ENCODE measurements around the gene GRIP2. TPM values are rescaled to one million over a fixed set of nuclear protein-coding genes. Genes with fewer than 3 reads are reported as not detected.

GRIP2 gene
- total RNA-seq, 2 experiments from 2014 or later, result not detected

DNA sequence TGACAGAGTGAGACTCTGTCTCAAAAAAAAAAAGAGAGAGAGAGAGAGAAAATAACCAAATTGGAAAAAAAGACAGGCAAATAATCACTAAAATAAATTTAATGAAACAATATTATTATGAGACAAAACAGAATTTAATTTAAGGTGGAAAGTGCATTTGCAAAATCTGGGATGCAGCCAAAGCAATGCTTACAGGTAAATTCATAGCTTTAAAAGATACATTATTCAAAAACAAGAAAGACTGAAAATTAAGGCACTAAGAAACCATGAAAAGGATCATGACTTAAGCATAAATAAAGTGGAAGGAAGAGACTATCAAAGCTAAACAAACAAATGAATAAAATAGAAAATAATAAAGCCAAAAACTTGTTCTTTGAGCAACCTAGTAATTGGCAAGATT is 37.7 kb downstream of the GRIP2 start:
- Mint-ChIP-seq H3K27ac (no peak overlapping the region), H3K4me3 (no peak overlapping the region), H3K36me3 (ENCODE audit: low read depth) (no peaks in the 10 kb centered on the region), H3K9me3 (ENCODE audit: low read depth) (peaks cover 10% of the 10 kb centered on the region), H3K4me1 (no peaks in the 10 kb centered on the region), H3K27me3 (peaks cover 9% of the 10 kb centered on the region)
- intact Hi-C loops (cut with DNase I, micrococcal nuclease), result no loop called here
- POLR2A ChIA-PET, result no interaction called here
- CTCF ChIA-PET, result interaction anchor here (0.5 to 1.0 kb wide), 2 partner anchors 301 to 587 kb away, joined by 3 read pairs; no protein-coding TSS in a partner anchor
- no peak for ATAC-seq
- DNase-seq, result no peak

DNA sequence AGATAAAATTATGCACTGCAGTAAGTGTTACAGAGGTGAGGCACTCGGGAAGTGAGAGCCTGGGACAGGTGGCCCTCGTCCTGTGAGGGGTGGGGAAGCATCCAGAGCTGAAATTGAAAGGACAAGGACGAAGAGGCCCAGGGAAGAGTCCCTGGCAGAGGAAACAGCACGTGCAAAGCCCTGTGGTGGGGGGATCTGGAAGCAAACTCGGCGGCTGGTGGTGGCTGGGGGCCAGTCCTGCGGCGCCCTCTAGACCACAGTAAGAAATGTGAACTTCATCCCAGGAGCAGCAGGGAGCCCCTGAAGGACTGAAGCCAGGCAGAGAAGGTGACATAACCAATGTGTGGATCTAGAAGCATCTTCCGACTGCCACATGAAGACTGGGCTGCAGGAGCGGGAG is 42.8 kb downstream of the GRIP2 start:
- H3K9me3 Mint-ChIP-seq (ENCODE audit: low read depth), result peaks cover 2% of the 10 kb centered on the region
- ChIA-PET CTCF (interaction anchor here (2.0 kb wide), 1 partner anchor 11 kb away, joined by 6 read pairs; no protein-coding TSS in a partner anchor), POLR2A (no interaction called here)
- no peak for DNase-seq
- peaks cover 5% of the 10 kb centered on the region for H3K27me3 Mint-ChIP-seq
- H3K36me3 Mint-ChIP-seq (ENCODE audit: low read depth), result no peaks in the 10 kb centered on the region
- ATAC-seq, result no peak
- H3K4me3 Mint-ChIP-seq, result no peak overlapping the region
- no peak overlapping the region for H3K27ac Mint-ChIP-seq
- intact Hi-C loops (cut with DNase I, micrococcal nuclease), result no loop called here
- no peaks in the 10 kb centered on the region for H3K4me1 Mint-ChIP-seq

DNA sequence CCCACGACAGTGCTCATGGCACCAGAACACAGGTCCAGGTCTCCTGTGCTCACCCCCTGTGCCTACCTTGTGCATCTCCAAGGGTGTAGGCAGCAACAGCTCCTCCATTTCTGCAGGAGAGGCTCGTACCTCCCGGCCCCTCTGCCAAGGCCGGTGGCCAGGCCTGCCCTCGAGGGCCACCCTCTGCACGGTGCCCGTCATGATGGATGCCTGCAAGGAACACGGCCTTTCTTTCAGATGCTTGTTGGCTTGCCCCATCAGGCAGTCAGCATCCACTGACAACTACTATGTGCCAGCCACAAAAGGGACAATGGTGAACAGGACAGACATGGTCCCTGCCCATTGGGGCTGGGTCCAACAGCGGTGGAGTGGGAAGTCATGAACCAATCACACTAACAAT is 43.8 kb downstream of the GRIP2 start:
- H3K4me3 Mint-ChIP-seq, result no peak overlapping the region
- ATAC-seq (no peak), DNase-seq (no peak)
- POLR2A ChIA-PET, result no interaction called here
- intact Hi-C loops (cut with DNase I, micrococcal nuclease), result no loop called here
- H3K4me1 Mint-ChIP-seq, result no peaks in the 10 kb centered on the region
- H3K36me3 Mint-ChIP-seq (ENCODE audit: low read depth), result no peaks in the 10 kb centered on the region
- H3K27me3 Mint-ChIP-seq, result peaks cover 5% of the 10 kb centered on the region
- no peak overlapping the region for H3K27ac Mint-ChIP-seq
- CTCF ChIA-PET, result no interaction called here
- peaks cover 2% of the 10 kb centered on the region for H3K9me3 Mint-ChIP-seq (ENCODE audit: low read depth)

DNA sequence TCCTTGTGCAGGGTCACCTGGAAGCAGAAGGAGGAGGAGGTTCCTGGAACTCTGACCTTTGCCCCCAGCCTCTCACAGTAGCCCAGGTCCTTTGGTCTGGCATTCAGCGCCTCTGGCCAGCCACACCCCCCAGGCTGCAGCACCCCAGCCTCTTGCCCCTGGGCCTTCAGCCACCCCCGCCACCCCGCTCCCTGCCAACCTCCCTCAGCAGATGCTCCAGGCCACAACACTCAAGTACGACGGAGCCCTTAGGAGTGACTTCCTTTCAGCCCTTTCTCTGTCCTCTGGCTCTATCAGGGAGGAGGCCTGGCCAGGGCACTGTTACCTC is 45.2 kb downstream of the GRIP2 start:
- CTCF ChIA-PET, result no interaction called here
- Mint-ChIP-seq H3K9me3 (ENCODE audit: low read depth) (peaks cover under 1% of the 10 kb centered on the region), H3K4me3 (no peak overlapping the region), H3K27ac (no peak overlapping the region), H3K27me3 (peaks cover 2% of the 10 kb centered on the region), H3K36me3 (ENCODE audit: low read depth) (peaks cover 1% of the 10 kb centered on the region), H3K4me1 (no peaks in the 10 kb centered on the region)
- no peak for DNase-seq
- intact Hi-C loops (cut with DNase I, micrococcal nuclease), result no loop called here
- ATAC-seq, result no peak
- POLR2A ChIA-PET, result no interaction called here

DNA sequence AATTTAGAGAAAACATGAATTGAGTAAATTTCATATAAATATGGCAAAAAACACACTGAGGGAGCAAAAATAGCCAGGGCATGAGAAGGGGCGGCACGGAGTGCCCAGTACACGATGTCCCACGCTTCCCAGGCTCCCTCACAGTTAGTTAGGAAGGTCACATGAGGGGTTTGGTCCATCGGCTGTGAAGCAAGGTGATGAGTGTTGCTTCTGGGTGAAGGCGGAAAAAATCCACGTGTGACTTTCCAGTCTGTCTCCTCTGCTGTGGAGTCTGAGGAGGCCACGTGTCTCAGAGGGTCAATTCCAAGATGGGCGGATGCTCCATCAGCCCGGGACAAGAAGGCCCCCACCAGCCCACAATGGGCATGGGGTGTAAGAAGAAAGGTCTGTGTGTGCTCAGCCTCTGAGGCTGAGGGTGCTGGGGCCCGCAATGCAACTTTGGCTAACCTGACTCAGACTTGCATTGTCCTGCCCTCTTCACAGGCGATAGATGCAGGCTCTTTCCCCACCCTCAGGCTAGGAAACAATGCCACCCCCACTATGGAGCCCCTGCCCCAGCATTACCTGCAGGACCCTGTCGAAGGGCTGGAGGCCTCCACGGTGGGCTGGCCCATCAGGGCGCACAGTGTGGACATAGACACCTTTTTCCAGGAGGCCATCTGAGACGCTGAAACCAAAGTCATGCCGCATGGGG is 45.7 kb downstream of the GRIP2 start:
- ChIA-PET CTCF (no interaction called here), POLR2A (no interaction called here)
- no peaks in the 10 kb centered on the region for H3K9me3 Mint-ChIP-seq (ENCODE audit: low read depth)
- peaks cover 2% of the 10 kb centered on the region for H3K36me3 Mint-ChIP-seq (ENCODE audit: low read depth)
- H3K4me3 Mint-ChIP-seq, result no peak overlapping the region
- ATAC-seq (no peak), DNase-seq (no peak)
- no peaks in the 10 kb centered on the region for H3K4me1 Mint-ChIP-seq
- H3K27ac Mint-ChIP-seq, result no peak overlapping the region
- intact Hi-C loops (cut with DNase I, micrococcal nuclease), result no loop called here
- H3K27me3 Mint-ChIP-seq, result peaks cover 2% of the 10 kb centered on the region

DNA sequence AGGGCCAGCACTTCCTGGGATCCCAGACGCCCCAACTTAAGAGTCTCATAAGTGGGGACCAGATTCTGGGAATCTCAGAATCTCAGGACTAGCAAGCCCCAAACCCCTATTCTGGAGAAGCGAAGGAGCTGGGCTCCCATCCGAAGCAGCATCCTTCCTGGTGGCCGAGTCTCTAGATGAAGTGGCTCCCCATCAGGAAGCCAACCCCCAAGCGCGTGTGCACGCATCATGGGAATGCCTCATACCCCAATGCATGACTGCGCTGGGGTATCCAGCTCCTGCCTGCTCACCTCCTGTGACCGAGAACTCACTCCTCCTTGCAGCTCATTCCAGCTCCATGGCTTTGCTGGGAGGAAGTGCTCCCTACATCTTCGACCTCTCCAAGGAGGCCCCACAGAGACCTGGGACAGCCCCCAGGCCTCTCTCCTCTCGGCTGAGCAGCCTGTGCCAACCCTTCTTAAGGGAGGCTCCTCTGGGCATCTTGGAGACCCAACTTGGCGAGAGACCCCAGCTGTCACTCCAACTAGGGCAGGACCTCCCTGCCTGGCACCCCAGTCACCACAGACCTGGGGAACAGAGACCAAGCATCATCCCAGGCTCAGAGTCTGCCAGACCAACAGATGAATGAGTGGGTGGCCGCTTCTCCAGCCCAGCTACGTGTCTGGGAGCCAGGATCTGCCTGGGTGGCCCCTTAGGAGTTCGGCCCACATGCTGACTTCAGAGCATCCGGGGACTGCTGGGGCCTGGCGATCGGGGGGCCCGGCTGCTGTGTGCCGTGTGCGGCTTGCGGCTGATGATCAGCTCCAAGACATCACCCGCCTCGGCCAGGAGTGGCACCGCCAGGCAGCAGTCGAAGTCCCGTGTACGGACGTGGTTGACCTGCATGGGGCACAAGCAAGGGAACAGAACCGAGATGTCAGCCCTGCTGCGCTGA is 46.9 kb downstream of the GRIP2 start:
- ChIA-PET CTCF (interaction anchor here (0.5 kb wide), 1 partner anchor 124 kb away, joined by 4 read pairs; no protein-coding TSS in a partner anchor), POLR2A (no interaction called here)
- no peaks in the 10 kb centered on the region for H3K27me3 Mint-ChIP-seq

DNA sequence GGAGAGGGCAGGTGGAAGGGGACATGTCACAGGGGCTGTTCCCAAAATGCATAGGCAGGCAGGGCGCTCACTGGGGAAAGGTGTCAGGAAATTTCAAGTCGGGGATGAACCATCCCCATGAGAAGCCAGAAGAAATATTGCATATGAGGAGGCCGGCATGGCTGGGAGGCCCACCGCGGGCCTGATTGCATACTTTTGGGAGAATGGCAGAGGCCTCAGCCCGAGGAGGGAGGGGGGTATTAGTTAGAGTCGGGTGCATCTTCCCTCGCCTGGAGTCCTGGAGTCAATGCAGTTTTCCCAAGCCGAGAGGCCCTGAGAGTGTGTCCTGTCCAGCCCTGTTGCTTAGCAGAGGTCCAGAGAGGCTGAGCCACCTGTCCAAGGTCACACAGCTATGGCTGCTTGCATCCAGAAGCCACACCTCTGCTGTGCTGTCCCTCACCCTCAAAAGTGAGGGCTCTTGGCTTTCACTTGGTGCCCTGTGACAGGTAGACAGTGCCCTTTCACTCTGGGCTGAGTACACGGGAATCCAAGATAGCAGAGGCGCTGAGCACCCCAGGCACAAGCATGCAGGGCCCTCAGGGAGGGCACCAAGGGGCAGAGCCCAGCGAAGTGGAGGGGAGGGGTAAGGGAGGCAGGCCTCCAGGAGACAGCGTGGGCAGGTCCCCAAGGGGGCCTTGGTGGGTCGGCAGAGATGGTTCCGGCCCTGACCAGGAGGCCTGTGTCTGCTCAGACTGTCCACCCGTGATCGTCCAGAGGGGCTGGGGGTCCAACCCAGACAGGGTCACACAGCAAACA is 48.5 kb downstream of the GRIP2 start:
- Mint-ChIP-seq H3K27ac (no peak overlapping the region), H3K27me3 (no peaks in the 10 kb centered on the region), H3K36me3 (ENCODE audit: low read depth) (peaks cover 9% of the 10 kb centered on the region), H3K4me3 (no peak overlapping the region), H3K4me1 (no peaks in the 10 kb centered on the region), H3K9me3 (ENCODE audit: low read depth) (no peaks in the 10 kb centered on the region)
- ChIA-PET CTCF (no interaction called here), POLR2A (no interaction called here)
- ATAC-seq (no peak), DNase-seq (no peak)
- intact Hi-C loops (cut with DNase I, micrococcal nuclease), result no loop called here

More for the DNA sequence above, 46.9 kb downstream of the GRIP2 start:
- no peaks in the 10 kb centered on the region for H3K4me1 Mint-ChIP-seq
- ATAC-seq (no peak), DNase-seq (no peak)
- H3K4me3 Mint-ChIP-seq, result no peak overlapping the region
- H3K27ac Mint-ChIP-seq, result no peak overlapping the region
- peaks cover 2% of the 10 kb centered on the region for H3K36me3 Mint-ChIP-seq (ENCODE audit: low read depth)
- no peaks in the 10 kb centered on the region for H3K9me3 Mint-ChIP-seq (ENCODE audit: low read depth)
- intact Hi-C loops (cut with DNase I, micrococcal nuclease), result no loop called here

DNA sequence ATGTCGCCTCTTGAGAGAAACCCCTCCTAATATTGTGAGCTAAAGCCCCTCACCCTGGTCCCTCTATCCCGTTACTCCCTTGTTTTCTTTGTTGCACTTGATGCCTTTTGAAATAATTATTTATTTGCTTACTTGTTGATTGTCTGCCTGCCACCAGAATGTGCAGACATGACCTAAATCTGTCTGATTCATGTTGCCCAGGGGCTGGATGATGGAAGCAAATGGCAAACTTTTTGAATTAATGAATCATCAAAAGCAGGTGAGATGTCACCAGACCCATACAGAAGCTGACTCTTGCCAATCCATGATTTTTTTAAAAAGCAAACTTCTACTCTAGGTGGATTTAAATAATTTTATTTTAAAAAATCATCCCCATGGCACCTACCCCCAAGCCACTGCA is 49.3 kb downstream of the GRIP2 start:
- Mint-ChIP-seq H3K9me3 (ENCODE audit: low read depth) (no peaks in the 10 kb centered on the region), H3K27me3 (no peaks in the 10 kb centered on the region), H3K4me3 (no peak overlapping the region), H3K27ac (no peak overlapping the region), H3K36me3 (ENCODE audit: low read depth) (peaks cover 9% of the 10 kb centered on the region), H3K4me1 (no peaks in the 10 kb centered on the region)
- ChIA-PET POLR2A (no interaction called here), CTCF (no interaction called here)
- ATAC-seq (no peak), DNase-seq (no peak)
- intact Hi-C loops (cut with DNase I, micrococcal nuclease), result no loop called here

DNA sequence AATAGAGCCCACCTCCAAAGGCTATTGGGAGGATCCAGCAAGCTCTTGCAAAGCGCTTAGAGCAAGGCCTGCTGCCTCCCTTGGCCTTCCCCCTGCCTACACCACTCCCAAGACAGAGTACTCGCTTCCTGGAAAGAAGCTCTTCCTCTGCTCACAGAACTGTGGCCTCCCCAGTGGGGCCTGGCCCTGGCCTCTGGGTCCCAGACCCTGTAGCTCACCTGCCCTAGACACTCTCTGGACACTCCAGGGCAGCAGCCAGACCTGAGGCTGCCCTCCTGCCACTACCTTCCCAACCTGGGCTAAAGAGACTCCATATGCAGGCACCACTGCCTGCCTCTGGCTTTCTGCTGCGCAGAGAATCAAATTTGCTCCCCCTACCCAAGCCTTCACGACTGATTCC is 49.9 kb downstream of the GRIP2 start:
- Mint-ChIP-seq H3K4me3 (no peak overlapping the region), H3K27ac (no peak overlapping the region), H3K4me1 (no peaks in the 10 kb centered on the region), H3K9me3 (ENCODE audit: low read depth) (no peaks in the 10 kb centered on the region), H3K27me3 (no peaks in the 10 kb centered on the region), H3K36me3 (ENCODE audit: low read depth) (peaks cover 13% of the 10 kb centered on the region)
- intact Hi-C loops (cut with DNase I, micrococcal nuclease), result no loop called here
- DNase-seq, result no peak
- ATAC-seq, result no peak
- ChIA-PET POLR2A (no interaction called here), CTCF (no interaction called here)

DNA sequence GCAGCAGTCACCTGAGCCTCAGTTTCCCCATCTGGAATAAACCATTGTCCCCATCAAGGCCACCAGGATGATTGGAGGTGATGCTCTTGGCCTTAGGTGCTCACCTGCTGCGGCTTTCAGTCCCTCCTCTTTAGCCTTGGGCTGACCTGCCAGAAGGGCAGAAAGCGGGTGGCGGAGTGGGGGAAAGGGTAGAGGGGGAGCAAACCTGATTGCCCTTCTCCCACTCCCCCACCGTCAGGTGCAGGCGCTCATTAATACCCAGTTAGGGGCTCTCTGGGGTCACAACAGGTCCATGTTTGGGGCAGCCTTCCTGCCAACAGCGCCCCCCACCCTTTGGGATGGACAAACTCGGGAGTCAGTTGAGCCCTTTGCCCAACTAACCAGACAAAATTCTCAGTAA is 50.5 kb downstream of the GRIP2 start:
- no peaks in the 10 kb centered on the region for H3K27me3 Mint-ChIP-seq
- DNase-seq (no peak), ATAC-seq (no peak)
- peaks cover 17% of the 10 kb centered on the region for H3K36me3 Mint-ChIP-seq (ENCODE audit: low read depth)
- H3K27ac Mint-ChIP-seq, result no peak overlapping the region
- POLR2A ChIA-PET, result no interaction called here
- CTCF ChIA-PET, result no interaction called here
- intact Hi-C loops (cut with DNase I, micrococcal nuclease), result no loop called here
- no peaks in the 10 kb centered on the region for H3K9me3 Mint-ChIP-seq (ENCODE audit: low read depth)
- no peaks in the 10 kb centered on the region for H3K4me1 Mint-ChIP-seq
- H3K4me3 Mint-ChIP-seq, result no peak overlapping the region

DNA sequence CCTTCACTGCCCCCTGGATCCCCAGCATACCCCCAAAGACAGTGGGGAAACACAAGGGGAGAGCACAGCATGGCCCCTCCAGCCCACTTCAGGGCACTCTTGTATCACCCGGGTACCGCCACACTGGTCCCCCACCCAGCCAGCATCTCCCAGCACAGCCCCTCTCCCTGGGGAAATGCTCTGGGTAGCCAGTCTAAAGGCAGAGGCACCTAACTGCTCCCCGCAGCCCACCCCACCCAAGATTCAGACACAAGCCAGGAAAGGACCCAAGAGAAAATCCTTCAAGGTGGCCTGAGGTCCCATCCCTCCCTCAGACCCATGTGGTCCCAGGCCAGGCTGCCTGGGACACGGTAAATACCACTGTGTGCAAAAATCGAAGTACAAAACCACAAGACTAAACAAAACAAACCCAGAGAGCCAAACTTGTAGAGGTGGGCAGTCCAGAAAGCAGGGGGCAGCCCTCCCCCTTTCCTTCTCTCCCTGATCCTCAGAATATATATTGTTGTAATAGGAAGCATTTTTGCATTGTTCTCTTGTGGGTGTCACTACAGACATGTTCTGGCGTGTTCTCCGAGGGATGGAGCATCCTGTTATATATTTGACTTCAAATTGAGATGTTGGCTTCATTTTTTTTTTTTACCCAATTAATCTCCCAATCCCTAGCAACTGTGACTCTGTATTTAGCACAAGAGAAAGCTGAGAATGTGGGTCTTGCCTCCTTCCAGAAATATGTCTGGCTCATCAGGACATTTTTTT is 51.7 kb downstream of the GRIP2 start:
- CTCF ChIA-PET, result no interaction called here
- POLR2A ChIA-PET, result no interaction called here
- Mint-ChIP-seq H3K4me1 (no peaks in the 10 kb centered on the region), H3K4me3 (no peak overlapping the region), H3K27ac (no peak overlapping the region), H3K9me3 (ENCODE audit: low read depth) (no peaks in the 10 kb centered on the region), H3K36me3 (ENCODE audit: low read depth) (peaks cover 24% of the 10 kb centered on the region), H3K27me3 (no peaks in the 10 kb centered on the region)
- DNase-seq (no peak), ATAC-seq (no peak)
- intact Hi-C loops (cut with DNase I, micrococcal nuclease), result no loop called here
